Spleen (tissue), 11 donors: ENCODE data around the gene KLK5. TPM values are rescaled to one million over a fixed set of nuclear protein-coding genes. Genes with fewer than 3 reads are reported as not detected.

Experiments used
- DNase-seq: peaks from one replicate; pipeline ENCODE4 v3.0.0-alpha.2; 2020
- H3K27ac ChIP-seq, 8 donors: fragments of 200-600 bp; sonication (generic) in 7 of 8; 1 replicate in 4 of 8; 2 replicates in 4 of 8; pipeline versions ENCODE4 v1.5.0 to v1.8.0; 2016 to 2021; ENCODE audit warnings: inconsistent platforms in 4 of 8, mild to moderate bottlenecking in 4 of 8, moderate library complexity in 1 of 8
- H3K27me3 ChIP-seq, 7 donors: fragments of 200-600 bp; sonication (generic) in 6 of 7; replicated peaks in 1 of 7; 1 replicate in 4 of 7; 2 replicates in 3 of 7; pipeline versions ENCODE4 v1.5.0 to v1.8.0; 2016 to 2021; ENCODE audit warnings: inconsistent platforms in 3 of 7, mild to moderate bottlenecking in 1 of 7
- H3K36me3 ChIP-seq, 6 donors: fragments of 200-600 bp; sonication (generic) in 5 of 6; 1 replicate in 4 of 6; 2 replicates in 2 of 6; pipeline versions ENCODE4 v1.5.0 to v1.8.0; 2016 to 2021; ENCODE audit warnings: inconsistent platforms in 2 of 6
- H3K4me1 ChIP-seq, 6 donors: fragments of 200-600 bp; sonication (generic) in 5 of 6; 1 replicate in 3 of 6; 2 replicates in 3 of 6; pipeline versions ENCODE4 v1.5.0 to v1.8.0; 2016 to 2021; ENCODE audit warnings: inconsistent platforms in 3 of 6
- H3K4me3 ChIP-seq, 8 donors: fragments of 200-600 bp; sonication (generic) in 7 of 8; 1 replicate in 4 of 8; 2 replicates in 4 of 8; pipeline versions ENCODE4 v1.5.0 to v1.8.0; 2016 to 2021; ENCODE audit warnings: inconsistent platforms in 4 of 8, mild to moderate bottlenecking in 4 of 8, moderate library complexity in 2 of 8
- H3K9me3 ChIP-seq, 8 donors: fragments of 200-600 bp; sonication (generic) in 7 of 8; 1 replicate in 4 of 8; 2 replicates in 4 of 8; pipeline versions ENCODE4 v1.5.0 to v1.8.0; 2016 to 2021; ENCODE audit warnings: inconsistent platforms in 4 of 8
- CTCF ChIP-seq, 11 experiments: fragments of 200-600 bp in 7 of 11; fragments of 450-650 bp in 4 of 11; sonication (generic) in 4 of 11; IDR thresholded peaks in 8 of 11; conservative IDR thresholded peaks in 3 of 11; 1 replicate in 7 of 11; 2 replicates in 4 of 11; pipeline versions ENCODE4 v1.4.0 to v1.8.0; 2016 to 2021; ENCODE audit warnings: antibody characterized with exemption in 11 of 11, inconsistent platforms in 4 of 11, mild to moderate bottlenecking in 1 of 11
- POLR2A ChIP-seq, 3 donors: fragments of 450-650 bp; IDR thresholded peaks; one replicate each; pipeline ENCODE4 v1.5.1; 2017; ENCODE audit warnings: antibody characterized with exemption in 3 of 3, mild to moderate bottlenecking in 1 of 3
- POLR2AphosphoS5 ChIP-seq, 3 donors: sonication (generic); formaldehyde crosslinking; IDR thresholded peaks; one replicate each; pipeline ENCODE4 v1.5.1; 2017; ENCODE audit warnings: antibody characterized with exemption in 3 of 3
- WGBS, 5 donors: extraction: QIAGEN DNeasy Blood & Tissue Kit in 3 of 5; methylation state at CpG; one replicate each; pipeline versions ENCODE4 v1.1.5 to v1.1.7; 2013 to 2018; 5-methylcytosine and 5-hydroxymethylcytosine counted together
- intact Hi-C: fragments of 100-400 bp; cut with DNase I; formaldehyde crosslinking; loops from one replicate; pipeline ENCODE4 v1.15.0; 2023; ENCODE audit warnings: low total_unique reads
- polyA plus RNA-seq, 3 donors: library from polyadenylated mRNA; stranded (reverse); fragments of 200-250 nt; gene quantifications; one replicate each; pipeline ENCODE4 v1.2.1, GENCODE V29; 2013
- total RNA-seq, 7 donors: library from RNA; depleted of rRNA in 3 of 7; stranded (reverse); fragments of >200 nt in 3 of 7; fragmentation: NEBNext Ultra II Directional in 4 of 7; extraction: Animal tissue kit (Norgen Biotek cat#: 25700) in 4 of 7; gene quantifications; one replicate each; pipeline versions ENCODE4 v1.1.0 to v1.2.1, GENCODE V29; 2016 to 2021
- donor health status: healthy with polysubstance abuse.
- donor health status: DM: no; HTN: no; CAD: no; lungs with moderate emphysema.
- donor health status: DM: no; HTN: no; CAD: no.
- donor health status: Bipolar disorder and iron deficiency.
- donor health status: healthy.
- donor health status: DM: no; HTN: no; CAD: no.
- donor health status: DM: yes; HTN: yes; CAD: no.

Gene KLK5
- total and polyA plus RNA-seq, 10 donors = 0.13 to 0.79 TPM; not detected in 8

GRCh38 chr19:50939596-50939995 lies 13.2 kb downstream of the KLK5 start:
- intact Hi-C loops = no loop called here
- TF ChIP-seq POLR2A (IDR thresholded peaks at IDR 0.05) (no peak), POLR2AphosphoS5 (IDR thresholded peaks at IDR 0.05) (no peak), CTCF (IDR thresholded peaks at IDR 0.05 in 8 of 11, conservative IDR thresholded peaks at IDR 0.05 in 3 of 11) (no peak)
- WGBS, 5 donors = 48 to 67% (median 60%) methylated on average over 2 of the region's 2 CpGs
- Histone ChIP-seq H3K27me3 (peaks cover 0 to 43% (median 0%) of the 10 kb centered on the region in 7 donors), H3K36me3 (no peaks in the 10 kb centered on the region), H3K9me3 (peaks cover 0 to 15% (median 6%) of the 10 kb centered on the region in 8 donors), H3K27ac (no peak overlapping the region), H3K4me1 (no peaks in the 10 kb centered on the region), H3K4me3 (no peak overlapping the region)
- DNase-seq = no peak

- Histone ChIP-seq H3K27ac (no peak overlapping the region), H3K36me3 (no peaks in the 10 kb centered on the region), H3K4me3 (no peak overlapping the region), H3K4me1 (peaks cover 0 to 7% (median 0%) of the 10 kb centered on the region in 6 donors), H3K9me3 (no peaks in the 10 kb centered on the region), H3K27me3 (peaks cover 0 to 85% (median 0%) of the 10 kb centered on the region in 7 donors)
- no peak for DNase-seq
- TF ChIP-seq POLR2AphosphoS5 (IDR thresholded peaks at IDR 0.05) = no peak
- TF ChIP-seq POLR2A (IDR thresholded peaks at IDR 0.05) = no peak
- no peak for TF ChIP-seq CTCF (IDR thresholded peaks at IDR 0.05 in 8 of 11, conservative IDR thresholded peaks at IDR 0.05 in 3 of 11)
- intact Hi-C loops = no loop called here
- 69 to 77% (median 75%) methylated on average over 8 of the region's 8 CpGs for WGBS, 5 donors
Observed at GRCh38 chr19:50933640-50934039, 19.2 kb downstream of the KLK5 start.

GRCh38 chr19:50932690-50933083 lies 20.2 kb downstream of the KLK5 start:
- no peaks in the 10 kb centered on the region for H3K9me3 ChIP-seq
- intact Hi-C loops = no loop called here
- no peak for DNase-seq
- H3K27ac ChIP-seq = no peak overlapping the region
- WGBS, 5 donors = 61 to 73% (median 67%) methylated on average over 4 of the region's 4 CpGs
- TF ChIP-seq CTCF (IDR thresholded peaks at IDR 0.05 in 8 of 11, conservative IDR thresholded peaks at IDR 0.05 in 3 of 11) (no peak), POLR2AphosphoS5 (IDR thresholded peaks at IDR 0.05) (no peak), POLR2A (IDR thresholded peaks at IDR 0.05) (no peak)
- peaks cover 0 to 90% (median 0%) of the 10 kb centered on the region in 7 donors for H3K27me3 ChIP-seq
- peaks cover 0 to 7% (median 0%) of the 10 kb centered on the region in 6 donors for H3K4me1 ChIP-seq
- H3K36me3 ChIP-seq = no peaks in the 10 kb centered on the region
- no peak overlapping the region for H3K4me3 ChIP-seq

DNA sequence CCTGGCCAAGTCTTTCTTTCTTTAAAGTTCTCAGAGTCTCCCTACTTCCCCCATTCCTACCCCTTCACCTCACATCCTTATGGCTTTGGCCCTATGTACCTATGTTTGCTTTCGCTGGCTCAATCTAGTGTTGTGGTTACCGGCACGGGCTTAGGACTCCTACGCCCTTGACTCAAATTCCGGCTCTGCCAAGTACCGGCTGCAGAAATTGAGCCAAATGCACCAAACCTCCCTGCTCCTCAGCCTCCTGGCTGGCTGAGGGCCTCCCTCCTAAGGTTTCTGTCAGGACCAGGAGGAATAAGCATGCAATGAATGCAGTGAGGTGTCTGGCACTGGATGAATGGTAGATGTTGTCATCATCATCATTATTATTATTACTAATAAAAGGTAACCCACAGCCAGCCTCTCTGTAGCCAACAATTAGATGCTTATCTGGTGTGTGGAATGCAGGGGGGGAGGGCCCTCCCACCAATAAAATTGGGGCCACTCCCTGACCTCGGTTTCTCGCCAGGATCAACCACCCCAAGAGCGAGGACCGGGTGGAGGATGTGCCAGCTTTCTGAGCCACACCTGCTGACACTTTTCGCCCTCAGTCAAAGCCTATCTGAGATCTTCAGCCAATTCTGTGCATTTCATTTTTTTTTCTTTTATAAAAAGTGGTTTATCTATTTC lies 20.7 kb downstream of the KLK5 start:
- H3K36me3 ChIP-seq = no peaks in the 10 kb centered on the region
- H3K27me3 ChIP-seq = peaks cover 0 to 93% (median 0%) of the 10 kb centered on the region in 7 donors
- H3K4me3 ChIP-seq = no peak overlapping the region
- no peak for DNase-seq
- TF ChIP-seq CTCF (IDR thresholded peaks at IDR 0.05 in 8 of 11, conservative IDR thresholded peaks at IDR 0.05 in 3 of 11) (no peak), POLR2A (IDR thresholded peaks at IDR 0.05) (no peak), POLR2AphosphoS5 (IDR thresholded peaks at IDR 0.05) (no peak)
- WGBS, 5 donors = 78 to 94% (median 89%) methylated on average over 11 of the region's 11 CpGs
- no peaks in the 10 kb centered on the region for H3K9me3 ChIP-seq
- peaks cover 0 to 7% (median 0%) of the 10 kb centered on the region in 6 donors for H3K4me1 ChIP-seq
- intact Hi-C loops = no loop called here
- H3K27ac ChIP-seq = no peak overlapping the region
